Kidney (tissue), 14 donors: ENCODE results near the gene SLIT1. TPM values are rescaled to one million over a fixed set of nuclear protein-coding genes. Genes with fewer than 3 reads are reported as not detected.

Experiments
- DNase-seq, 5 donors: peaks; one replicate each; pipeline ENCODE4 v3.0.0-alpha.2; 2013 to 2020
- FAIRE-seq: peaks from 2 replicates; lab custom pipeline; 2012; peaks lifted over from hg19 to GRCh38; lab: Jason Lieb, UNC
- H3K27ac ChIP-seq, 2 donors: one replicate each; pipeline ENCODE4 v1.7.0; 2013; ENCODE audit warnings: low read depth in 2 of 2, low read length in 2 of 2, inconsistent platforms in 1 of 2
- H3K27me3 ChIP-seq: one replicate; pipeline ENCODE4 v1.7.1; 2013; ENCODE audit warnings: low read length, inconsistent platforms; ENCODE audit not compliant: control insufficient read depth, insufficient read depth
- H3K36me3 ChIP-seq, 3 donors: one replicate each; pipeline versions ENCODE4 v1.7.0 to v1.7.1; 2013; ENCODE audit warnings: low read length in 3 of 3, control low read depth in 1 of 3, inconsistent platforms in 1 of 3; ENCODE audit not compliant: insufficient read depth in 3 of 3, control insufficient read depth in 2 of 3
- H3K4me1 ChIP-seq, 3 donors: one replicate each; pipeline versions ENCODE4 v1.7.0 to v1.7.1; 2013; ENCODE audit warnings: low read length in 3 of 3, inconsistent platforms in 1 of 3, low read depth in 1 of 3; ENCODE audit not compliant: control insufficient read depth in 2 of 3, insufficient read depth in 2 of 3
- H3K4me3 ChIP-seq, 3 donors: one replicate each; pipeline versions ENCODE4 v1.7.0 to v1.8.1; 2013; ENCODE audit warnings: low read length in 3 of 3, control low read depth in 1 of 3, inconsistent platforms in 1 of 3
- H3K9ac ChIP-seq, 3 donors: one replicate each; pipeline versions ENCODE4 v1.7.0 to v1.7.1; 2013; ENCODE audit warnings: low read length in 3 of 3, control low read depth in 1 of 3, inconsistent platforms in 1 of 3
- H3K9me3 ChIP-seq, 3 donors: one replicate each; pipeline versions ENCODE4 v1.7.0 to v1.7.1; 2013; ENCODE audit warnings: low read length in 3 of 3, control low read depth in 1 of 3, inconsistent platforms in 1 of 3; ENCODE audit not compliant: control insufficient read depth in 2 of 3, insufficient read depth in 1 of 3
- intact Hi-C: fragments of 100-400 bp; cut with DNase I; formaldehyde crosslinking; loops from one replicate; pipeline ENCODE4 v1.11.1; 2022
- polyA plus RNA-seq: library from polyadenylated mRNA; stranded (reverse); fragments of 350-450 nt; fragmentation: Illumina TruSeq; extraction: RNeasy Lipid Tissue Mini Kit (QIAGEN cat#74804); gene quantifications from one replicate; pipeline ENCODE4 v1.2.3, GENCODE V29; 2014; ENCODE audit warnings: low read depth, low replicate concordance; ENCODE audit not compliant: insufficient read depth
- total RNA-seq: library from RNA; stranded (reverse); fragmentation: NEBNext Ultra II Directional; extraction: Animal tissue kit (Norgen Biotek cat#: 25700); gene quantifications from one replicate; pipeline ENCODE4 v1.2.1, GENCODE V29; 2021
- TF ChIP-seq, protein P1 (sequence below): IDR thresholded peaks from 3 replicates; pipeline ENCODE4 v1.5.1; 2012; ENCODE audit warnings: mild to moderate bottlenecking, moderate library complexity, borderline replicate concordance; ENCODE audit not compliant: insufficient read depth; ENCODE audit errors: extremely low read depth
- donor health status: control.
- donor health status: control.
- donor health status: control.
- donor health status: control.
- donor health status: control.
- donor health status: DM: yes; HTN: yes; CAD: no.
- donor health status: Normal renal cell carcinoma (clear cell type).

The SLIT1 gene
- total and polyA plus RNA-seq, 2 donors from 2014 or later: 0.06 to 0.35 TPM

DNA sequence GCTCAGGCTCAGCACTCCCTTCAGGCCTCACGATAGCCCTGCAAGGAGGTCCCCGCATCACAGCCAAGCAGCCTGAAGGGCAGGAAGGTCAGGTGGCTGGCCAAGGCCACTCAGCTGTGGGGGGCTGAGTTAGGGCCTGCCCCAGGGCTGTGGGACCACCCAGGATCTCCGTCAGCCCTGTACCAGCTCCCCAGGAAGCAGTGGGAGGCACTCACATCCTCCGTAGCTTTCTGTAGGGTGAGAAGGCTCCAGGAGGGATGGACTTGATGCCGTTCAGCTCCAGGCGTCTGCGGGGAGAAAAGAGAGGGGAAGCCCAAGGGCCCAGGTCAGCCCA lies 125.9 kb downstream of the SLIT1 start:
- intact Hi-C loops: no loop called here
- DNase-seq (peak in 1 of 5 donors; percentile 35), FAIRE-seq (no peak)
- no peaks in the 10 kb centered on the region for H3K4me1 ChIP-seq
- no peaks in the 10 kb centered on the region for H3K27me3 ChIP-seq
- no peaks in the 10 kb centered on the region for H3K36me3 ChIP-seq
- TF ChIP-seq, protein P1, sequence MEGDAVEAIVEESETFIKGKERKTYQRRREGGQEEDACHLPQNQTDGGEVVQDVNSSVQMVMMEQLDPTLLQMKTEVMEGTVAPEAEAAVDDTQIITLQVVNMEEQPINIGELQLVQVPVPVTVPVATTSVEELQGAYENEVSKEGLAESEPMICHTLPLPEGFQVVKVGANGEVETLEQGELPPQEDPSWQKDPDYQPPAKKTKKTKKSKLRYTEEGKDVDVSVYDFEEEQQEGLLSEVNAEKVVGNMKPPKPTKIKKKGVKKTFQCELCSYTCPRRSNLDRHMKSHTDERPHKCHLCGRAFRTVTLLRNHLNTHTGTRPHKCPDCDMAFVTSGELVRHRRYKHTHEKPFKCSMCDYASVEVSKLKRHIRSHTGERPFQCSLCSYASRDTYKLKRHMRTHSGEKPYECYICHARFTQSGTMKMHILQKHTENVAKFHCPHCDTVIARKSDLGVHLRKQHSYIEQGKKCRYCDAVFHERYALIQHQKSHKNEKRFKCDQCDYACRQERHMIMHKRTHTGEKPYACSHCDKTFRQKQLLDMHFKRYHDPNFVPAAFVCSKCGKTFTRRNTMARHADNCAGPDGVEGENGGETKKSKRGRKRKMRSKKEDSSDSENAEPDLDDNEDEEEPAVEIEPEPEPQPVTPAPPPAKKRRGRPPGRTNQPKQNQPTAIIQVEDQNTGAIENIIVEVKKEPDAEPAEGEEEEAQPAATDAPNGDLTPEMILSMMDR: no peak
- H3K4me3 ChIP-seq: no peak overlapping the region
- no peak overlapping the region for H3K27ac ChIP-seq
- H3K9me3 ChIP-seq: no peaks in the 10 kb centered on the region
- no peak overlapping the region for H3K9ac ChIP-seq

DNA sequence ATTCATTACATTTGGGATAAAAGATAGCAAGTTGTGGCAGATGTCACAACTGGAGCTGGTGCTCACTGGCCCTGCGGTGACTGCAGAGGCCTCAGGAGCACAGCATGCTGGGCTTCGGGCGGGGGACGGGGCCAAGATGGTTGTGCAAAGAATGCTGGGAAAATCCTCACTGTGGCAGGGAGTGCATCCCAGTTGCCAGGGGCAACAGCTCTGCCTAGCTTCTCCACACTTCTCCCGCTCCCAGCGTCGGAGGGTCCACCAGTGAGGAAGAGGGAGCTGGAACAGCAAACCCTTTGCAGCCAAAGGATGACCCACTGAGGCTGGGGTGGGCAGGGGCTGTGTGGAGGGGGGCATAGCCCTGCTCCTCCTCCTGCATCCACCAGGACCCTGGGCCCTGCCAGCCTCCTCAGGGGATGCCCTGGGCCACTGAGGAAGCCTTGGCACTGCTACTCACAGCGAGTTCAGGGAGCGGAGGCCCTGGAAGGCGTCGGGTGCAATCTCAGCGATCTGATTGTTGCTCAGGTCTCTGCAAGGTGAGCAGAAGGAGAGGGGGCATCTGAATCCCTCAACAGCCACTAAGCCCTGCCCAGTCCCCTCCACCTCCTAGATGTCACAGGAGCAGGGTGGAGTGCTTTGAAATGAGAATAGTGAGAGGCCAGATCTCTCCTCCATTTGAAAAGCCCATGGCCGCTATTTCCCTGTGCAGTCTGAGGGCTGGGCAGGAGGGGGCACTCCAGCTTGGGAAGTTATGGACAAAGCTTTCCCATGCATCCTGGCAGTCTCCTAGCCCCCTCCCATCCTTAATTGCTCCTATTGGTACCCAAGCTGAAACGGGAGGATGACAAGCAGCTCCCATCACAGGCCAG lies 126.5 kb downstream of the SLIT1 start:
- no peaks in the 10 kb centered on the region for H3K36me3 ChIP-seq
- TF ChIP-seq, protein P1: no peak
- H3K4me3 ChIP-seq: no peak overlapping the region
- no peaks in the 10 kb centered on the region for H3K4me1 ChIP-seq
- H3K9me3 ChIP-seq: no peaks in the 10 kb centered on the region
- H3K27ac ChIP-seq: no peak overlapping the region
- DNase-seq: peak in 1 of 5 donors; percentile 41
- no peaks in the 10 kb centered on the region for H3K27me3 ChIP-seq
- intact Hi-C loops: no loop called here
- no peak for FAIRE-seq
- H3K9ac ChIP-seq: no peak overlapping the region

DNA sequence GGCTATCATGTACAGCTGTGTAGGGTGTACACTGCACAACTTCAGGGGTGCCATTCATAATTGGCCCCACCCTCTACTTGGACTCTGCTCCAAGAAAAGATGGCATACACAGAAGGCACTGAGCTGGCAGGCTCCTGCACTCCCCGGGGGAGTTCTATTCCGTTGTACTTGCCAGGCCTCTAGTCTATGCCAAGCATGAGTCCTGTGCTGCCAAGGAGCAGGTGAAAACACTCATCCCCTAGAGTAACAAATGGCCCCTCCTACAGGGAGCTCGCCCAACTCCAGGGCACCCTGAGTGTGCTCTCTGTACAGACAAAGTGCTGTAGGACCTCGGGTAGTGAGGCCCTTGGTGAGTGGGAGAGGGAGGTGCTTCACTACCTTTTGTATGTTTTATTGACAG lies 127.2 kb downstream of the SLIT1 start:
- H3K4me3 ChIP-seq: no peak overlapping the region
- TF ChIP-seq, protein P1: no peak
- DNase-seq: peak in 1 of 5 donors; percentile 6
- H3K9ac ChIP-seq: no peak overlapping the region
- H3K27me3 ChIP-seq: no peaks in the 10 kb centered on the region
- intact Hi-C loops: no loop called here
- no peaks in the 10 kb centered on the region for H3K36me3 ChIP-seq
- H3K27ac ChIP-seq: no peak overlapping the region
- H3K9me3 ChIP-seq: no peaks in the 10 kb centered on the region
- no peak for FAIRE-seq
- no peaks in the 10 kb centered on the region for H3K4me1 ChIP-seq
